OCI-LY7 (cell line): ENCODE results near the gene MFAP4.

Experiments
- CTCF ChIP-seq: fragments of 200-600 bp; sonication (generic); conservative IDR thresholded peaks from 2 replicates; pipeline ENCODE4 v1.5.1; 2014; ENCODE audit warnings: mild to moderate bottlenecking, antibody characterized with exemption, low read length, moderate library complexity, mixed read lengths
- EZH2phosphoT487 ChIP-seq: fragments of 200-600 bp; sonication (generic); IDR thresholded peaks from 2 replicates; pipeline ENCODE4 v1.6.1; 2018; ENCODE audit warnings: low read depth, borderline replicate concordance, mild to moderate bottlenecking, mixed run types, antibody characterized with exemption, low read length, moderate library complexity, mixed read lengths

GRCh38 chr17:19361326-19361725 is 25.7 kb downstream of the MFAP4 start:
- TF ChIP-seq CTCF (no peak), EZH2phosphoT487 (no peak)
